A549 (cell line): ENCODE measurements around the gene DGAT2L6. TPM values are rescaled to one million over a fixed set of nuclear protein-coding genes. Genes with fewer than 3 reads are reported as not detected.

ENCODE experiments used
- BHLHE40 ChIP-seq: IDR thresholded peaks from 2 replicates; pipeline ENCODE4 v1.6.1; 2012; ENCODE audit warnings: low read depth, low read length, inconsistent platforms
- CBX2 ChIP-seq: fragments of 200-600 bp; sonication (generic); IDR thresholded peaks from 2 replicates; pipeline ENCODE4 v1.6.1; 2016; ENCODE audit warnings: low read depth, mild to moderate bottlenecking, borderline replicate concordance
- CEBPB ChIP-seq, 2 experiments: fragments of >200 bp in 1 of 2; sonication (Bioruptor Twin) in 1 of 2; formaldehyde crosslinking in 1 of 2; IDR thresholded peaks; 2 replicates each; pipeline ENCODE4 v1.6.1; 2012 to 2016
- CHD2 ChIP-seq: fragments of 150-350 bp; IDR thresholded peaks from 2 replicates; pipeline ENCODE4 v1.6.1; 2014; ENCODE audit warnings: low read length; ENCODE audit not compliant: partially characterized antibody
- CHD4 ChIP-seq: fragments of 200-600 bp; sonication (generic); IDR thresholded peaks from 2 replicates; pipeline ENCODE4 v1.6.1; 2016; ENCODE audit warnings: antibody characterized with exemption, mild to moderate bottlenecking, borderline replicate concordance
- EHF ChIP-seq: fragments of 250-450 bp; sonication (Bioruptor Pico); IDR thresholded peaks from 2 replicates; pipeline ENCODE4 v1.5.0; 2020; ENCODE audit warnings: mild to moderate bottlenecking
- EHMT2 ChIP-seq: fragments of 200-600 bp; sonication (generic); IDR thresholded peaks from 2 replicates; pipeline ENCODE4 v1.6.1; 2016; ENCODE audit warnings: antibody characterized with exemption, low read depth, mild to moderate bottlenecking, moderate library complexity
- ESRRA ChIP-seq: fragments of 150-350 bp; IDR thresholded peaks from 2 replicates; pipeline ENCODE4 v1.6.1; 2014; ENCODE audit warnings: mild to moderate bottlenecking, low read length, borderline replicate concordance
- FOSB ChIP-seq: fragments of 250-450 bp; sonication (Bioruptor Pico); IDR thresholded peaks from 2 replicates; pipeline ENCODE4 v1.5.0; 2020; ENCODE audit warnings: mild to moderate bottlenecking, moderate library complexity
- FOSL2 ChIP-seq, 2 experiments: fragments of 450-650 bp in 1 of 2; fragments of >200 bp in 1 of 2; sonication (Bioruptor Twin) in 1 of 2; formaldehyde crosslinking; IDR thresholded peaks; 2 replicates each; pipeline versions ENCODE4 v1.5.0 to v1.6.1; 2016 to 2020; ENCODE audit warnings: mild to moderate bottlenecking in 1 of 2, moderate library complexity in 1 of 2
- GATA3 ChIP-seq: IDR thresholded peaks from 2 replicates; pipeline ENCODE4 v1.6.1; 2012; ENCODE audit warnings: borderline replicate concordance
- HEYL ChIP-seq: fragments of 250-450 bp; sonication (Bioruptor Pico); IDR thresholded peaks from 2 replicates; pipeline ENCODE4 v1.8.0; 2021; ENCODE audit warnings: mild to moderate bottlenecking, moderate library complexity
- HOXA7 ChIP-seq: fragments of 250-450 bp; sonication (Bioruptor Pico); IDR thresholded peaks from 2 replicates; pipeline ENCODE4 v1.5.0; 2020; ENCODE audit warnings: mild to moderate bottlenecking, moderate library complexity
- HOXB13 ChIP-seq: fragments of 250-450 bp; sonication (Bioruptor Pico); IDR thresholded peaks from 2 replicates; pipeline ENCODE4 v1.5.0; 2020; ENCODE audit warnings: low read depth, mild to moderate bottlenecking, moderate library complexity
- HOXB5 ChIP-seq: fragments of 250-450 bp; sonication (Bioruptor Pico); IDR thresholded peaks from 2 replicates; pipeline ENCODE4 v1.5.0; 2020; ENCODE audit warnings: mild to moderate bottlenecking, moderate library complexity
- JUN ChIP-seq, 2 experiments: fragments of >200 bp; sonication (Bioruptor Twin); formaldehyde crosslinking; IDR thresholded peaks; 2 replicates in 1 of 2; 3 replicates in 1 of 2; pipeline ENCODE4 v1.6.1; 2016 to 2017
- JUNB ChIP-seq: fragments of >200 bp; sonication (Bioruptor Twin); formaldehyde crosslinking; IDR thresholded peaks from 2 replicates; pipeline ENCODE4 v1.6.1; 2016
- KDM1A ChIP-seq: fragments of 200-600 bp; sonication (generic); IDR thresholded peaks from 2 replicates; pipeline ENCODE4 v1.6.1; 2016; ENCODE audit warnings: low read depth, mild to moderate bottlenecking
- MAFK ChIP-seq: fragments of 450-650 bp; IDR thresholded peaks from 2 replicates; pipeline ENCODE4 v1.6.1; 2014; ENCODE audit not compliant: partially characterized antibody
- MYC ChIP-seq: IDR thresholded peaks from 2 replicates; pipeline ENCODE4 v1.6.1; 2012; ENCODE audit warnings: mild to moderate bottlenecking, inconsistent platforms, low read length, improper control_type of control experiment, borderline replicate concordance
- NFE2L2 ChIP-seq: fragments of 150-350 bp; conservative IDR thresholded peaks from 2 replicates; pipeline ENCODE4 v1.6.1; 2014; ENCODE audit warnings: low read length
- NPAS2 ChIP-seq: fragments of 250-450 bp; sonication (Bioruptor Pico); IDR thresholded peaks from 2 replicates; pipeline ENCODE4 v1.8.0; 2022; ENCODE audit warnings: mild to moderate bottlenecking, moderate library complexity, borderline replicate concordance
- PHF8 ChIP-seq: fragments of 200-600 bp; sonication (generic); IDR thresholded peaks from 2 replicates; pipeline ENCODE4 v1.6.1; 2016; ENCODE audit warnings: low read depth, mild to moderate bottlenecking, antibody characterized with exemption, moderate library complexity, borderline replicate concordance
- POLR2A ChIP-seq: IDR thresholded peaks from 2 replicates; pipeline ENCODE4 v1.6.1; 2012; ENCODE audit warnings: mild to moderate bottlenecking, low read length
- RCOR1 ChIP-seq: fragments of 150-350 bp; IDR thresholded peaks from 2 replicates; pipeline ENCODE4 v1.6.1; 2014; ENCODE audit warnings: antibody characterized with exemption, low read length, low read depth
- RFX5 ChIP-seq: fragments of 450-650 bp; IDR thresholded peaks from 2 replicates; pipeline ENCODE4 v1.7.1; 2014; ENCODE audit warnings: antibody characterized with exemption, mild to moderate bottlenecking, moderate library complexity
- SMC3 ChIP-seq: fragments of >200 bp; sonication (Bioruptor Twin); formaldehyde crosslinking; IDR thresholded peaks from 3 replicates; pipeline ENCODE4 v1.6.1; 2018; ENCODE audit warnings: inconsistent platforms
- SREBF2 ChIP-seq: fragments of 450-650 bp; IDR thresholded peaks from 2 replicates; pipeline ENCODE4 v1.6.1; 2014; ENCODE audit warnings: mild to moderate bottlenecking, moderate library complexity
- ZC3H11A ChIP-seq: fragments of 450-650 bp; IDR thresholded peaks from 2 replicates; pipeline ENCODE4 v1.6.1; 2014; ENCODE audit warnings: antibody characterized with exemption, mild to moderate bottlenecking
- ZNF302 ChIP-seq: fragments of 250-450 bp; sonication (Bioruptor Pico); IDR thresholded peaks from 2 replicates; pipeline ENCODE4 v1.9.0; 2021; ENCODE audit warnings: inconsistent platforms, mild to moderate bottlenecking, moderate library complexity
- ZSCAN20 ChIP-seq: fragments of 250-450 bp; sonication (Bioruptor Pico); IDR thresholded peaks from 2 replicates; pipeline ENCODE4 v1.8.0; 2022; ENCODE audit warnings: mild to moderate bottlenecking, moderate library complexity
- polyA plus RNA-seq, 4 experiments: library from polyadenylated mRNA; depleted of rRNA in 3 of 4; stranded (reverse); fragments of >200 nt; fragmentation: RNase III in 1 of 4; extraction: RNeasy Plus Mini Kit Qiagen cat#74134 plus additional on column Dnase treatment in 1 of 4; gene quantifications; 2 replicates in 3 of 4; 3 replicates in 1 of 4; pipeline ENCODE4 v1.2.3, GENCODE V29; 2011 to 2017
- TF ChIP-seq, protein P1 (sequence below): IDR thresholded peaks from 2 replicates; pipeline ENCODE4 v1.6.1; 2012
- TF ChIP-seq, protein P2 (sequence below): IDR thresholded peaks from 2 replicates; pipeline ENCODE4 v1.6.1; 2012; ENCODE audit warnings: low read depth, borderline replicate concordance
- TF ChIP-seq, protein P3 (sequence below): fragments of >200 bp; sonication (Bioruptor Twin); formaldehyde crosslinking; IDR thresholded peaks from 3 replicates; pipeline ENCODE4 v1.6.1; 2016
- TF ChIP-seq, protein P4 (sequence below): fragments of 200-600 bp; sonication (generic); IDR thresholded peaks from 2 replicates; pipeline ENCODE4 v1.6.1; 2016; ENCODE audit warnings: antibody characterized with exemption, mild to moderate bottlenecking, moderate library complexity
- TF ChIP-seq, protein P5 (sequence below): fragments of 450-650 bp; IDR thresholded peaks from 2 replicates; pipeline ENCODE4 v1.6.1; 2014; ENCODE audit warnings: antibody characterized with exemption
- TF ChIP-seq, protein P6 (sequence below): fragments of 250-450 bp; sonication (Bioruptor Pico); IDR thresholded peaks from 2 replicates; pipeline ENCODE4 v1.5.0; 2020; ENCODE audit warnings: low read depth, mild to moderate bottlenecking, moderate library complexity

The DGAT2L6 gene
- polyA plus RNA-seq, 2 of the 4 experiments (the other 2 are of a cell fraction): not detected

DNA sequence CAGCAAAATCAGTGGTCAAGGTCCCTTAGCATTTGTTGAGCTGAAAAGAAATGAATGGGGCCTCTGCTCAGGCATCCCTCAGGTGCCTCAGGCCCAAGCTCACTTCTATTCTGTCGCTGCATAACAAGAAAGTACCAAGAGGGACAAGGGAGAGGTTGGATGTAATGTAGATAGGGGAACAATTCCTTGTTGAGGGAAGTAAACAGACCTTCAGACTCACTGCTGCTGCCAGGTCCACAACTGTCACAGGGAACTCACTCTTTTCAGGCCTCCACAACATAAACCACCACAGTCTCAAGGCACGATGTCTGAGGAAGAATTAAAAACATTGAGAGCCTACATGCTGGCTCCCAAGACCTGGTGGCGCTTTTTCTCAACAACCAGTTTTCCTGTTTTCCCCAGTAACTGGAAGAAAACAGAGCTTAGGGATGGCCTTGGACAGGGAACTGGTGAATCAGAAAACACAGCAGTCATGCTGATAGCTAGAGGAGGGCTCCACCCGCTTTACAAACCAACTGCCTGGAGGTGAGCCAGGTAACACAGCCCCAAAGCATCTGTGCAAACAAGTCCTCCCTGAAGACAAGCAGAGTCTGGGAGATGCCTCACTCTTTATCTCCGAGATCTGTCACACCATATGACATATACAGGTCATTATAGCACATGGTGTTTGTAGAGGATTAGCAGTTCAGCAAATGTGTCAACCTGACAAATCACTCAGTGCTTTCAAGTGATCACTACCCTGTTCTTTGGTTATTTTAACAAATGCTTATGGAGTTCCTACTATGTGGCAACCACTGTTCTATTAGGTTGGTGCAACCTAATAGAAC lies 42.9 kb downstream of the DGAT2L6 start (continued):
- TF ChIP-seq NFE2L2: no peak; the same call in 1 of the 2 replicates
- TF ChIP-seq KDM1A: no peak
- no peak for TF ChIP-seq MYC
- no peak for TF ChIP-seq ESRRA
- no peak for TF ChIP-seq EHMT2
- no peak for TF ChIP-seq HOXB13 (CRISPR knock-in tag)
- no peak for TF ChIP-seq HOXA7 (CRISPR knock-in tag)
- TF ChIP-seq, protein P1, sequence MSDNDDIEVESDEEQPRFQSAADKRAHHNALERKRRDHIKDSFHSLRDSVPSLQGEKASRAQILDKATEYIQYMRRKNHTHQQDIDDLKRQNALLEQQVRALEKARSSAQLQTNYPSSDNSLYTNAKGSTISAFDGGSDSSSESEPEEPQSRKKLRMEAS: peak; percentile 78
- TF ChIP-seq GATA3: peak; percentile 100
- no peak for TF ChIP-seq POLR2A
- no peak for TF ChIP-seq PHF8
- TF ChIP-seq RFX5: no peak
- TF ChIP-seq, protein P2, sequence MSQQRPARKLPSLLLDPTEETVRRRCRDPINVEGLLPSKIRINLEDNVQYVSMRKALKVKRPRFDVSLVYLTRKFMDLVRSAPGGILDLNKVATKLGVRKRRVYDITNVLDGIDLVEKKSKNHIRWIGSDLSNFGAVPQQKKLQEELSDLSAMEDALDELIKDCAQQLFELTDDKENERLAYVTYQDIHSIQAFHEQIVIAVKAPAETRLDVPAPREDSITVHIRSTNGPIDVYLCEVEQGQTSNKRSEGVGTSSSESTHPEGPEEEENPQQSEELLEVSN: no peak
- TF ChIP-seq CHD4: no peak
- TF ChIP-seq HOXB5 (CRISPR knock-in tag): peak; percentile 88; the same call in 1 of the 2 replicates
- TF ChIP-seq SMC3: no peak
- TF ChIP-seq, protein P3, sequence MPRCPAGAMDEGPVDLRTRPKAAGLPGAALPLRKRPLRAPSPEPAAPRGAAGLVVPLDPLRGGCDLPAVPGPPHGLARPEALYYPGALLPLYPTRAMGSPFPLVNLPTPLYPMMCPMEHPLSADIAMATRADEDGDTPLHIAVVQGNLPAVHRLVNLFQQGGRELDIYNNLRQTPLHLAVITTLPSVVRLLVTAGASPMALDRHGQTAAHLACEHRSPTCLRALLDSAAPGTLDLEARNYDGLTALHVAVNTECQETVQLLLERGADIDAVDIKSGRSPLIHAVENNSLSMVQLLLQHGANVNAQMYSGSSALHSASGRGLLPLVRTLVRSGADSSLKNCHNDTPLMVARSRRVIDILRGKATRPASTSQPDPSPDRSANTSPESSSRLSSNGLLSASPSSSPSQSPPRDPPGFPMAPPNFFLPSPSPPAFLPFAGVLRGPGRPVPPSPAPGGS: peak; percentile 85; the same call in 2 of the 3 replicates
- TF ChIP-seq FOSL2 (IDR thresholded peaks at IDR 0.05): peak; percentile 50; the same call in 1 of the 2 replicates
- peak; percentile 72 for TF ChIP-seq FOSL2 (CRISPR knock-in tag; IDR thresholded peaks at IDR 0.05)
- TF ChIP-seq SREBF2: no peak
- TF ChIP-seq JUN (IDR thresholded peaks at IDR 0.05): peak; percentile 83 to 88; a peak in 4 of 5 replicates
- TF ChIP-seq ZNF302 (CRISPR knock-in tag): no peak
- TF ChIP-seq EHF (CRISPR knock-in tag): no peak
- TF ChIP-seq, protein P4, sequence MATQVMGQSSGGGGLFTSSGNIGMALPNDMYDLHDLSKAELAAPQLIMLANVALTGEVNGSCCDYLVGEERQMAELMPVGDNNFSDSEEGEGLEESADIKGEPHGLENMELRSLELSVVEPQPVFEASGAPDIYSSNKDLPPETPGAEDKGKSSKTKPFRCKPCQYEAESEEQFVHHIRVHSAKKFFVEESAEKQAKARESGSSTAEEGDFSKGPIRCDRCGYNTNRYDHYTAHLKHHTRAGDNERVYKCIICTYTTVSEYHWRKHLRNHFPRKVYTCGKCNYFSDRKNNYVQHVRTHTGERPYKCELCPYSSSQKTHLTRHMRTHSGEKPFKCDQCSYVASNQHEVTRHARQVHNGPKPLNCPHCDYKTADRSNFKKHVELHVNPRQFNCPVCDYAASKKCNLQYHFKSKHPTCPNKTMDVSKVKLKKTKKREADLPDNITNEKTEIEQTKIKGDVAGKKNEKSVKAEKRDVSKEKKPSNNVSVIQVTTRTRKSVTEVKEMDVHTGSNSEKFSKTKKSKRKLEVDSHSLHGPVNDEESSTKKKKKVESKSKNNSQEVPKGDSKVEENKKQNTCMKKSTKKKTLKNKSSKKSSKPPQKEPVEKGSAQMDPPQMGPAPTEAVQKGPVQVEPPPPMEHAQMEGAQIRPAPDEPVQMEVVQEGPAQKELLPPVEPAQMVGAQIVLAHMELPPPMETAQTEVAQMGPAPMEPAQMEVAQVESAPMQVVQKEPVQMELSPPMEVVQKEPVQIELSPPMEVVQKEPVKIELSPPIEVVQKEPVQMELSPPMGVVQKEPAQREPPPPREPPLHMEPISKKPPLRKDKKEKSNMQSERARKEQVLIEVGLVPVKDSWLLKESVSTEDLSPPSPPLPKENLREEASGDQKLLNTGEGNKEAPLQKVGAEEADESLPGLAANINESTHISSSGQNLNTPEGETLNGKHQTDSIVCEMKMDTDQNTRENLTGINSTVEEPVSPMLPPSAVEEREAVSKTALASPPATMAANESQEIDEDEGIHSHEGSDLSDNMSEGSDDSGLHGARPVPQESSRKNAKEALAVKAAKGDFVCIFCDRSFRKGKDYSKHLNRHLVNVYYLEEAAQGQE: no peak
- TF ChIP-seq CHD2: no peak
- no peak for TF ChIP-seq RCOR1
- no peak for TF ChIP-seq ZSCAN20 (CRISPR knock-in tag)
- no peak for TF ChIP-seq FOSB (CRISPR knock-in tag)
- TF ChIP-seq, protein P5, sequence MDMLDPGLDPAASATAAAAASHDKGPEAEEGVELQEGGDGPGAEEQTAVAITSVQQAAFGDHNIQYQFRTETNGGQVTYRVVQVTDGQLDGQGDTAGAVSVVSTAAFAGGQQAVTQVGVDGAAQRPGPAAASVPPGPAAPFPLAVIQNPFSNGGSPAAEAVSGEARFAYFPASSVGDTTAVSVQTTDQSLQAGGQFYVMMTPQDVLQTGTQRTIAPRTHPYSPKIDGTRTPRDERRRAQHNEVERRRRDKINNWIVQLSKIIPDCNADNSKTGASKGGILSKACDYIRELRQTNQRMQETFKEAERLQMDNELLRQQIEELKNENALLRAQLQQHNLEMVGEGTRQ: no peak
- TF ChIP-seq CEBPB (IDR thresholded peaks at IDR 0.05): peak in 1 of 2 experiments; percentile 67; a peak in 1 of 4 replicates
- no peak for TF ChIP-seq CBX2
- no peak for TF ChIP-seq NPAS2 (CRISPR knock-in tag)
- TF ChIP-seq MAFK: peak; percentile 40
- peak; percentile 87 for TF ChIP-seq JUNB
- TF ChIP-seq HEYL (CRISPR knock-in tag): no peak
- TF ChIP-seq BHLHE40: no peak
- TF ChIP-seq, protein P6, sequence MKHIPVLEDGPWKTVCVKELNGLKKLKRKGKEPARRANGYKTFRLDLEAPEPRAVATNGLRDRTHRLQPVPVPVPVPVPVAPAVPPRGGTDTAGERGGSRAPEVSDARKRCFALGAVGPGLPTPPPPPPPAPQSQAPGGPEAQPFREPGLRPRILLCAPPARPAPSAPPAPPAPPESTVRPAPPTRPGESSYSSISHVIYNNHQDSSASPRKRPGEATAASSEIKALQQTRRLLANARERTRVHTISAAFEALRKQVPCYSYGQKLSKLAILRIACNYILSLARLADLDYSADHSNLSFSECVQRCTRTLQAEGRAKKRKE (CRISPR knock-in tag): no peak; the same call in 1 of the 2 replicates
- no peak for TF ChIP-seq ZC3H11A
